ENCODE data around the gene APBA2. TPM values are rescaled to one million over a fixed set of nuclear protein-coding genes. Genes with fewer than 3 reads are reported as not detected.

The APBA2 gene
- total RNA-seq, 2 donors from 2014 or later, result 2.3 to 3.8 TPM

GRCh38 chr15:28955993-28956421 lies 70.2 kb downstream of the APBA2 start:
- Mint-ChIP-seq H3K9me3 (no peaks in the 10 kb centered on the region), H3K36me3 (ENCODE audit: low read depth) (no peaks in the 10 kb centered on the region), H3K4me3 (no peak overlapping the region), H3K27ac (no peak overlapping the region), H3K27me3 (no peaks in the 10 kb centered on the region), H3K4me1 (peaks cover 16% of the 10 kb centered on the region)
- ATAC-seq (replicated peaks), result no peak

GRCh38 chr15:28956491-28956890 lies 70.7 kb downstream of the APBA2 start:
- no peak for ATAC-seq (replicated peaks)

GRCh38 chr15:28957606-28958498 lies 72.1 kb downstream of the APBA2 start:
- no peaks in the 10 kb centered on the region for H3K36me3 Mint-ChIP-seq (ENCODE audit: low read depth)
- no peaks in the 10 kb centered on the region for H3K27me3 Mint-ChIP-seq
- peaks cover 20% of the 10 kb centered on the region for H3K4me1 Mint-ChIP-seq
- H3K4me3 Mint-ChIP-seq, result no peak overlapping the region
- no peak for ATAC-seq (replicated peaks)
- H3K9me3 Mint-ChIP-seq, result no peaks in the 10 kb centered on the region
- H3K27ac Mint-ChIP-seq, result peak overlapping the region; percentile 13

More at GRCh38 chr15:28956491-28956890, 70.7 kb downstream of the APBA2 start:
- Mint-ChIP-seq H3K36me3 (ENCODE audit: low read depth) (no peaks in the 10 kb centered on the region), H3K4me3 (no peak overlapping the region), H3K9me3 (no peaks in the 10 kb centered on the region), H3K4me1 (peaks cover 16% of the 10 kb centered on the region), H3K27ac (no peak overlapping the region), H3K27me3 (no peaks in the 10 kb centered on the region)

- no peak for ATAC-seq (replicated peaks)
- H3K27ac Mint-ChIP-seq, result no peak overlapping the region
- H3K27me3 Mint-ChIP-seq, result no peaks in the 10 kb centered on the region
- peaks cover 16% of the 10 kb centered on the region for H3K4me1 Mint-ChIP-seq
- no peaks in the 10 kb centered on the region for H3K9me3 Mint-ChIP-seq
- no peaks in the 10 kb centered on the region for H3K36me3 Mint-ChIP-seq (ENCODE audit: low read depth)
- no peak overlapping the region for H3K4me3 Mint-ChIP-seq
Measured at GRCh38 chr15:28959326-28959725, 73.6 kb downstream of the APBA2 start.

GRCh38 chr15:28960979-28961378 lies 75.2 kb downstream of the APBA2 start:
- Mint-ChIP-seq H3K27me3 (no peaks in the 10 kb centered on the region), H3K4me1 (peaks cover 8% of the 10 kb centered on the region), H3K9me3 (no peaks in the 10 kb centered on the region), H3K36me3 (ENCODE audit: low read depth) (no peaks in the 10 kb centered on the region), H3K4me3 (no peak overlapping the region), H3K27ac (no peak overlapping the region)
- ATAC-seq (replicated peaks), result peak; percentile 33

- peaks cover 8% of the 10 kb centered on the region for H3K4me1 Mint-ChIP-seq
- H3K9me3 Mint-ChIP-seq, result no peaks in the 10 kb centered on the region
- no peak overlapping the region for H3K27ac Mint-ChIP-seq
- H3K36me3 Mint-ChIP-seq (ENCODE audit: low read depth), result no peaks in the 10 kb centered on the region
- no peak for ATAC-seq (replicated peaks)
- no peak overlapping the region for H3K4me3 Mint-ChIP-seq
- no peaks in the 10 kb centered on the region for H3K27me3 Mint-ChIP-seq
Measured at GRCh38 chr15:28961391-28961790, 75.6 kb downstream of the APBA2 start.

GRCh38 chr15:28962851-28963710 lies 77.3 kb downstream of the APBA2 start:
- peaks cover 8% of the 10 kb centered on the region for H3K4me1 Mint-ChIP-seq
- ATAC-seq (replicated peaks), result peak; percentile 77
- H3K4me3 Mint-ChIP-seq, result peak overlapping the region; percentile 36
- peak overlapping the region; percentile 77 for H3K27ac Mint-ChIP-seq
- no peaks in the 10 kb centered on the region for H3K9me3 Mint-ChIP-seq
- no peaks in the 10 kb centered on the region for H3K36me3 Mint-ChIP-seq (ENCODE audit: low read depth)
- no peaks in the 10 kb centered on the region for H3K27me3 Mint-ChIP-seq

GRCh38 chr15:28963711-28964081 lies 77.9 kb downstream of the APBA2 start:
- Mint-ChIP-seq H3K9me3 (no peaks in the 10 kb centered on the region), H3K4me1 (peaks cover 8% of the 10 kb centered on the region), H3K27me3 (no peaks in the 10 kb centered on the region), H3K4me3 (no peak overlapping the region), H3K36me3 (ENCODE audit: low read depth) (no peaks in the 10 kb centered on the region), H3K27ac (no peak overlapping the region)
- ATAC-seq (replicated peaks), result peak; percentile 87

- H3K4me3 Mint-ChIP-seq, result no peak overlapping the region
- no peak for ATAC-seq (replicated peaks)
- no peak overlapping the region for H3K27ac Mint-ChIP-seq
- H3K36me3 Mint-ChIP-seq (ENCODE audit: low read depth), result no peaks in the 10 kb centered on the region
- H3K27me3 Mint-ChIP-seq, result no peaks in the 10 kb centered on the region
- H3K4me1 Mint-ChIP-seq, result peaks cover 8% of the 10 kb centered on the region
- H3K9me3 Mint-ChIP-seq, result no peaks in the 10 kb centered on the region
Measured at GRCh38 chr15:28964098-28964497, 78.3 kb downstream of the APBA2 start.

- Mint-ChIP-seq H3K4me1 (peaks cover 8% of the 10 kb centered on the region), H3K4me3 (no peak overlapping the region), H3K9me3 (no peaks in the 10 kb centered on the region), H3K27ac (no peak overlapping the region), H3K27me3 (no peaks in the 10 kb centered on the region), H3K36me3 (ENCODE audit: low read depth) (no peaks in the 10 kb centered on the region)
- ATAC-seq (replicated peaks), result no peak
Measured at GRCh38 chr15:28967066-28967465, 81.3 kb downstream of the APBA2 start.

- H3K4me1 Mint-ChIP-seq, result peaks cover 3% of the 10 kb centered on the region
- no peak for ATAC-seq (replicated peaks)
- no peak overlapping the region for H3K27ac Mint-ChIP-seq
- no peaks in the 10 kb centered on the region for H3K36me3 Mint-ChIP-seq (ENCODE audit: low read depth)
- H3K27me3 Mint-ChIP-seq, result no peaks in the 10 kb centered on the region
- no peak overlapping the region for H3K4me3 Mint-ChIP-seq
- H3K9me3 Mint-ChIP-seq, result no peaks in the 10 kb centered on the region
Measured at GRCh38 chr15:28967990-28968389, 82.2 kb downstream of the APBA2 start.

GRCh38 chr15:28969511-28970085 lies 83.8 kb downstream of the APBA2 start:
- H3K4me3 Mint-ChIP-seq, result no peak overlapping the region
- no peaks in the 10 kb centered on the region for H3K36me3 Mint-ChIP-seq (ENCODE audit: low read depth)
- H3K9me3 Mint-ChIP-seq, result no peaks in the 10 kb centered on the region
- no peaks in the 10 kb centered on the region for H3K4me1 Mint-ChIP-seq
- no peaks in the 10 kb centered on the region for H3K27me3 Mint-ChIP-seq
- no peak for ATAC-seq (replicated peaks)
- H3K27ac Mint-ChIP-seq, result no peak overlapping the region

- Mint-ChIP-seq H3K4me3 (no peak overlapping the region), H3K36me3 (ENCODE audit: low read depth) (no peaks in the 10 kb centered on the region), H3K27ac (no peak overlapping the region), H3K27me3 (no peaks in the 10 kb centered on the region), H3K4me1 (no peaks in the 10 kb centered on the region), H3K9me3 (no peaks in the 10 kb centered on the region)
- no peak for ATAC-seq (replicated peaks)
Measured at GRCh38 chr15:28974142-28974541, 88.4 kb downstream of the APBA2 start.

GRCh38 chr15:28975766-28976179 lies 90.0 kb downstream of the APBA2 start:
- Mint-ChIP-seq H3K27ac (no peak overlapping the region), H3K27me3 (no peaks in the 10 kb centered on the region), H3K4me3 (no peak overlapping the region), H3K36me3 (ENCODE audit: low read depth) (no peaks in the 10 kb centered on the region), H3K9me3 (no peaks in the 10 kb centered on the region), H3K4me1 (no peaks in the 10 kb centered on the region)
- ATAC-seq (replicated peaks), result peak; percentile 72
